ENCODE results near the gene ZNF432. TPM values are rescaled to one million over a fixed set of nuclear protein-coding genes. Genes with fewer than 3 reads are reported as not detected.

ZNF432 gene
- polyA plus RNA-seq, 1 of the 3 experiments (the other 2 are of a cell fraction), result 2.9 TPM

DNA sequence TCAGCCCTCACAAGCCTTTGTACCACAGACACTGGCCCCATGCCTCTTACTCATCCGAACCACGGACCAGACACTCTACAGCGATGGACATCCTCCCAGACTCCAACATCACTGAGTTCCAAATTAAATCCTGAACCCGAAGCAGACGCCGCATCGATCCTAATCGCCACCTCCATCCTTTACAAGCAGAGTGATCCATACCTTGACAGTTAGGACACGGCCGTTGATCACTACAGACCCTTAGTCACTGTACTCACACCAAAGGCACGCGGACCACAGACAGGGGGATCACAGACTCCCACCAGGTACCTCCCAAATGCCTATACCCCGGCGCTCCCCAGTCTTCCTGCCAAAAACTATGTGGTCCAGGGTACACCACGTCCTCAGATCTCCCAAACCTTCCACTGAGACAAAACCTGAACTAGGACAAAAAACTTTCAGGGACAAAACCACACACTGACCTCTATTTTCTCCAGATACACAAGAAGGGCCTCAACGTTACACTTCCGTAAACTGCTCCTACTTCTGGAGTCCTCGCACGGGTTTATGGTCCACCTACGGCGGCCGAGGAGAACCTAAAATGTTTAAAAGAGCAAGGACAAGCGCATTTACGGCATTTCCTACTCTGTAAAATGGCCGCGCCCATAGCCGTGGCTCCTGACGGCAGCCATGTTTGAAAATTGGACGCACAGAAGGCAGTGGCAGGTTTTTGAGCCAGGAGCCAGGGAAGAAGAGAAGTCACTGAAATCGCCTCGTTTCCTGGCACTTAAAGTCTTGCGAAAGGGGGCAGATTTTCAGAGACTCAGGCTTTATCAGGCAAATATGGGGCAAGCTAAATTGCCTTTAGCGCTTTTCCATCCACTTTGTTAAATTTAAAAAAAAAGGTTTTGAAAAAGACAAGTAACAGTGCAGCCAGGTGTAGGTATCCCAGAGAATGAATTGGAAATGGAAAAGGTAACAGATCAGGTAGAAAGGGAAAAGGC is 62.0 kb downstream of the ZNF432 start, which contains the start of gene ZNF350:
TSS of gene ZNF350 (minus strand) at position 532 of the 983 bp plus-strand sequence. CDS start 12,480 bp downstream, outside the sequence.
- Histone ChIP-seq H3K36me3 (replicated peaks in 1 of 2; ENCODE audit: control insufficient read depth in 1 of 2, insufficient read depth in 2 of 2, low read length in 1 of 2) (peaks cover 0 to 28% of the 10 kb centered on the region in 2 experiments), H3K79me2 (ENCODE audit: insufficient read depth) (peaks cover 50% of the 10 kb centered on the region), H3K27ac (ENCODE audit: low read depth in 2 of 2, low read length in 1 of 2) (peak within 1 kb of the TSS; percentile 56 to 60; a peak in 3 of 4 replicates), H3K4me1 (ENCODE audit: control insufficient read depth in 1 of 2, insufficient read depth in 2 of 2, low read depth in 1 of 2, low read length in 1 of 2) (peaks cover 0 to 6% of the 10 kb centered on the region in 2 experiments; a peak in 1 of 4 replicates), H3K9me3 (no peaks in the 10 kb centered on the region; the same call in 1 of the 2 replicates), H3K9ac (peak within 1 kb of the TSS; percentile 90), H3K4me2 (peak within 1 kb of the TSS; percentile 77), H3K4me3 (ENCODE audit: low read depth in 2 of 2, low read length in 1 of 2) (peak within 1 kb of the TSS; percentile 87 to 91), H3K27me3 (ENCODE audit: insufficient read depth) (no peaks in the 10 kb centered on the region), H3F3A (replicated peaks; ENCODE audit: insufficient read depth) (no peaks in the 10 kb centered on the region), H3K9me2 (no peaks in the 10 kb centered on the region), H4K20me1 (ENCODE audit: insufficient read depth) (no peaks in the 10 kb centered on the region), H2AFZ (ENCODE audit: low read depth) (peak within 1 kb of the TSS; percentile 91)
- 7% methylated on average over 27 of the region's 33 CpGs for WGBS (ENCODE audit: low lambda C conversion rate)
- ChIA-PET POLR2A (no interaction called here), CTCF (no interaction called here)
- peak; percentile 79 for DNase-seq
- TF ChIP-seq, protein P1, sequence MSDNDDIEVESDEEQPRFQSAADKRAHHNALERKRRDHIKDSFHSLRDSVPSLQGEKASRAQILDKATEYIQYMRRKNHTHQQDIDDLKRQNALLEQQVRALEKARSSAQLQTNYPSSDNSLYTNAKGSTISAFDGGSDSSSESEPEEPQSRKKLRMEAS (IDR thresholded peaks at IDR 0.05; ENCODE audit: low read depth), result 0 out of 2 replicates have a peak, but pooled peaks have one; percentile 47
- 0 out of 2 replicates have a peak, but pooled peaks have one; percentile 17 for TF ChIP-seq TEAD4 (IDR thresholded peaks at IDR 0.05; ENCODE audit: borderline replicate concordance, insufficient read depth)
- no peak for TF ChIP-seq JUND (IDR thresholded peaks at IDR 0.05)
- peak; percentile 72 for TF ChIP-seq MXI1 (IDR thresholded peaks at IDR 0.05; ENCODE audit: low read depth, low read length)
- peak; percentile 100 for TF ChIP-seq ELF1 (IDR thresholded peaks at IDR 0.05)
- TF ChIP-seq USF2 (IDR thresholded peaks at IDR 0.05; ENCODE audit: borderline replicate concordance, low read depth, low read length), result no peak
- no peak for TF ChIP-seq EZH2phosphoT487 (IDR thresholded peaks at IDR 0.05; ENCODE audit: borderline replicate concordance, low read depth)
- TF ChIP-seq FOXJ3 (CRISPR knock-in tag; IDR thresholded peaks at IDR 0.05), result peak; percentile 50; the same call in 1 of the 2 replicates
- TF ChIP-seq ZBTB33 (IDR thresholded peaks at IDR 0.05; ENCODE audit: borderline replicate concordance, low read depth), result peak; percentile 49; the same call in 1 of the 2 replicates
- TF ChIP-seq PBX3 (IDR thresholded peaks at IDR 0.05), result no peak
- TF ChIP-seq FOSL2 (IDR thresholded peaks at IDR 0.05; ENCODE audit: borderline replicate concordance, low read depth), result no peak
- no peak for TF ChIP-seq RFX5 (IDR thresholded peaks at IDR 0.05; ENCODE audit: low read length)
- no peak for TF ChIP-seq RXRA (IDR thresholded peaks at IDR 0.05; ENCODE audit: borderline replicate concordance, low read depth)
- peak; percentile 62 for TF ChIP-seq GABPA (IDR thresholded peaks at IDR 0.05; ENCODE audit: low read depth)
- peak; percentile 76 for TF ChIP-seq POLR2AphosphoS5 (IDR thresholded peaks at IDR 0.05; ENCODE audit: low read depth, low read length)
- peak; percentile 81; the same call in 1 of the 2 replicates for TF ChIP-seq SIN3A (IDR thresholded peaks at IDR 0.05; ENCODE audit: borderline replicate concordance, low read depth, low read length)
- peak; percentile 100 for TF ChIP-seq YY1 (IDR thresholded peaks at IDR 0.05; ENCODE audit: low read depth)
- TF ChIP-seq CHD2 (IDR thresholded peaks at IDR 0.05; ENCODE audit: low read length, partially characterized antibody), result peak; percentile 87
- TF ChIP-seq MEF2A (IDR thresholded peaks at IDR 0.05; ENCODE audit: borderline replicate concordance, low read depth), result no peak
- 0 out of 2 replicates have a peak, but pooled peaks have one; percentile 20 for TF ChIP-seq RCOR1 (IDR thresholded peaks at IDR 0.05; ENCODE audit: low read length)
- no peak for TF ChIP-seq TCF12 (IDR thresholded peaks at IDR 0.05)
- TF ChIP-seq SMC3 (IDR thresholded peaks at IDR 0.05; ENCODE audit: low read depth, low read length), result 0 out of 2 replicates have a peak, but pooled peaks have one; percentile 1
- TF ChIP-seq RAD21 (IDR thresholded peaks at IDR 0.05; ENCODE audit: low read length), result no peak
- TF ChIP-seq TAF1 (IDR thresholded peaks at IDR 0.05; ENCODE audit: borderline replicate concordance, low read depth, low read length), result peak; percentile 64; the same call in 1 of the 2 replicates
- TF ChIP-seq EP300 (IDR thresholded peaks at IDR 0.05; ENCODE audit: borderline replicate concordance in 1 of 2, low read depth in 1 of 2, low read length in 1 of 2), result no peak
- TF ChIP-seq, protein P2, sequence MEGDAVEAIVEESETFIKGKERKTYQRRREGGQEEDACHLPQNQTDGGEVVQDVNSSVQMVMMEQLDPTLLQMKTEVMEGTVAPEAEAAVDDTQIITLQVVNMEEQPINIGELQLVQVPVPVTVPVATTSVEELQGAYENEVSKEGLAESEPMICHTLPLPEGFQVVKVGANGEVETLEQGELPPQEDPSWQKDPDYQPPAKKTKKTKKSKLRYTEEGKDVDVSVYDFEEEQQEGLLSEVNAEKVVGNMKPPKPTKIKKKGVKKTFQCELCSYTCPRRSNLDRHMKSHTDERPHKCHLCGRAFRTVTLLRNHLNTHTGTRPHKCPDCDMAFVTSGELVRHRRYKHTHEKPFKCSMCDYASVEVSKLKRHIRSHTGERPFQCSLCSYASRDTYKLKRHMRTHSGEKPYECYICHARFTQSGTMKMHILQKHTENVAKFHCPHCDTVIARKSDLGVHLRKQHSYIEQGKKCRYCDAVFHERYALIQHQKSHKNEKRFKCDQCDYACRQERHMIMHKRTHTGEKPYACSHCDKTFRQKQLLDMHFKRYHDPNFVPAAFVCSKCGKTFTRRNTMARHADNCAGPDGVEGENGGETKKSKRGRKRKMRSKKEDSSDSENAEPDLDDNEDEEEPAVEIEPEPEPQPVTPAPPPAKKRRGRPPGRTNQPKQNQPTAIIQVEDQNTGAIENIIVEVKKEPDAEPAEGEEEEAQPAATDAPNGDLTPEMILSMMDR (IDR thresholded peaks at IDR 0.05), result no peak
